Measurements from ENCODE around the gene FAM83G. TPM values are rescaled to one million over a fixed set of nuclear protein-coding genes. Genes with fewer than 3 reads are reported as not detected.

FAM83G gene
- total RNA-seq, 5 donors from 2014 or later (not counting 1 experiment from before 2014, with no cell fraction given): 4.9 to 23.3 (median 20.8) TPM

- ATAC-seq (replicated peaks in 1 of 4) (no peak), DNase-seq (no peak)
- peaks cover 2 to 10% (median 8%) of the 10 kb centered on the region in 3 donors for H3K9me3 Mint-ChIP-seq
- H3K4me1 Mint-ChIP-seq: peaks cover 31 to 46% (median 37%) of the 10 kb centered on the region in 3 donors
- H3K36me3 Mint-ChIP-seq: peaks cover 27% of the 10 kb centered on the region
- H3K4me3 ChIP-seq (ENCODE audit: control insufficient read depth in 1 of 2, extremely low read depth in 1 of 2, low read length in 1 of 2): no peak overlapping the region
- no peak overlapping the region for H3K4me3 Mint-ChIP-seq
- H3K36me3 ChIP-seq (ENCODE audit: control insufficient read depth in 2 of 2, extremely low read depth in 1 of 2, insufficient read depth in 1 of 2, low read length in 1 of 2): peaks cover 0 to 3% of the 10 kb centered on the region in 2 donors
- H3K9me3 ChIP-seq: no peaks in the 10 kb centered on the region
- H3K27ac ChIP-seq (ENCODE audit: low read length): no peak overlapping the region
- ChIA-PET POLR2A (no interaction called here), CTCF (no interaction called here)
- no peaks in the 10 kb centered on the region for H3K27me3 Mint-ChIP-seq
- no peaks in the 10 kb centered on the region for H3K27me3 ChIP-seq (replicated peaks in 1 of 2; ENCODE audit: control insufficient read depth in 2 of 2, extremely low read depth in 1 of 2, insufficient read depth in 2 of 2, low read length in 1 of 2)
- no peak overlapping the region for H3K27ac Mint-ChIP-seq
- WGBS (ENCODE audit: insufficient coverage): 94% methylated on average over 6 of the region's 8 CpGs
- peaks cover 12 to 36% of the 10 kb centered on the region in 2 experiments for H3K4me1 ChIP-seq (ENCODE audit: control insufficient read depth in 1 of 2, extremely low read depth in 1 of 2, insufficient read depth in 2 of 2, low read length in 2 of 2)
Measured at GRCh38 chr17:18999394-18999793, 5.2 kb downstream of the FAM83G start.

- no peak for DNase-seq
- H3K27me3 ChIP-seq (replicated peaks in 1 of 2; ENCODE audit: control insufficient read depth in 2 of 2, extremely low read depth in 1 of 2, insufficient read depth in 2 of 2, low read length in 1 of 2): no peaks in the 10 kb centered on the region
- no peak overlapping the region for H3K27ac ChIP-seq (ENCODE audit: low read length)
- no peak overlapping the region for H3K4me3 ChIP-seq (ENCODE audit: control insufficient read depth in 1 of 2, extremely low read depth in 1 of 2, low read length in 1 of 2)
- H3K4me1 Mint-ChIP-seq: peaks cover 40 to 54% (median 42%) of the 10 kb centered on the region in 3 donors
- H3K27me3 Mint-ChIP-seq: no peaks in the 10 kb centered on the region
- no peak overlapping the region for H3K27ac Mint-ChIP-seq
- no peak for ATAC-seq (replicated peaks in 1 of 4)
- no peak overlapping the region for H3K4me3 Mint-ChIP-seq
- H3K4me1 ChIP-seq (ENCODE audit: control insufficient read depth in 1 of 2, extremely low read depth in 1 of 2, insufficient read depth in 2 of 2, low read length in 2 of 2): peaks cover 4 to 38% of the 10 kb centered on the region in 2 experiments
- POLR2A ChIA-PET: no interaction called here
- 72% methylated on average over 3 of the region's 6 CpGs for WGBS (ENCODE audit: insufficient coverage)
- CTCF ChIA-PET: no interaction called here
- H3K9me3 Mint-ChIP-seq: peaks cover 2 to 10% (median 8%) of the 10 kb centered on the region in 3 donors
- no peaks in the 10 kb centered on the region for H3K9me3 ChIP-seq
- peaks cover 0 to 3% of the 10 kb centered on the region in 2 donors for H3K36me3 ChIP-seq (ENCODE audit: control insufficient read depth in 2 of 2, extremely low read depth in 1 of 2, insufficient read depth in 1 of 2, low read length in 1 of 2)
- H3K36me3 Mint-ChIP-seq: peaks cover 34% of the 10 kb centered on the region
Measured at GRCh38 chr17:18997650-18998196, 6.8 kb downstream of the FAM83G start.

GRCh38 chr17:18996458-18996857 is 8.1 kb downstream of the FAM83G start:
- Mint-ChIP-seq H3K27me3 (no peaks in the 10 kb centered on the region), H3K9me3 (peaks cover 2 to 10% (median 8%) of the 10 kb centered on the region in 3 donors), H3K36me3 (peaks cover 29% of the 10 kb centered on the region), H3K27ac (no peak overlapping the region), H3K4me1 (peaks cover 34 to 48% (median 34%) of the 10 kb centered on the region in 3 donors), H3K4me3 (no peak overlapping the region)
- Histone ChIP-seq H3K9me3 (no peaks in the 10 kb centered on the region), H3K27ac (ENCODE audit: low read length) (no peak overlapping the region), H3K27me3 (replicated peaks in 1 of 2; ENCODE audit: control insufficient read depth in 2 of 2, extremely low read depth in 1 of 2, insufficient read depth in 2 of 2, low read length in 1 of 2) (no peaks in the 10 kb centered on the region), H3K4me1 (ENCODE audit: control insufficient read depth in 1 of 2, extremely low read depth in 1 of 2, insufficient read depth in 2 of 2, low read length in 2 of 2) (peaks cover 3 to 38% of the 10 kb centered on the region in 2 experiments), H3K36me3 (ENCODE audit: control insufficient read depth in 2 of 2, extremely low read depth in 1 of 2, insufficient read depth in 1 of 2, low read length in 1 of 2) (peaks cover 0 to 3% of the 10 kb centered on the region in 2 donors), H3K4me3 (ENCODE audit: control insufficient read depth in 1 of 2, extremely low read depth in 1 of 2, low read length in 1 of 2) (no peak overlapping the region)
- ChIA-PET CTCF (no interaction called here), POLR2A (no interaction called here)
- no peak for DNase-seq
- ATAC-seq (replicated peaks in 1 of 4): no peak
- WGBS (ENCODE audit: insufficient coverage): 100% methylated on average over 1 of the region's 2 CpGs

DNA sequence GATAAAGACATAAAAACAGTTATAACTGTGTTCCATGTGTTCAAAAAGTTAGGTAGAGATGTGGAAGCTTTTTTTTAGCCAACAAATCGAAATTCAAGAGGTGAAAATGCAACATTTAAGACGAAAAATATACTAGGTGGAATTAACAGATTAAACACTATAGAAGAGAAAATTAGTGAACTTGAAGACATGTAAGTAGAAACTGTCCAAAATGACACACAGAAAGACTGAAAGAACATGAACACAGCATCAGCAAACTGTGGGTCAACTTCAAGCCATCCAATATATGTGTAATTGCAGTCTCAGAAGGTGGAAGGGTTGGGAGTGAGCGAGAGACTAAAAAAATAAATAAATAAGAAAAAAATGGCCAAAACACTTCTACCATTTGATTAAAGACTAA is 9.3 kb downstream of the FAM83G start:
- Mint-ChIP-seq H3K4me3 (no peak overlapping the region), H3K4me1 (peaks cover 25 to 39% (median 29%) of the 10 kb centered on the region in 3 donors), H3K27ac (no peak overlapping the region), H3K36me3 (peaks cover 29% of the 10 kb centered on the region), H3K27me3 (no peaks in the 10 kb centered on the region), H3K9me3 (peaks cover 2 to 10% (median 8%) of the 10 kb centered on the region in 3 donors)
- H3K4me3 ChIP-seq (ENCODE audit: control insufficient read depth in 1 of 2, extremely low read depth in 1 of 2, low read length in 1 of 2): no peak overlapping the region
- ATAC-seq (replicated peaks in 1 of 4) (no peak), DNase-seq (no peak)
- no peaks in the 10 kb centered on the region for H3K27me3 ChIP-seq (replicated peaks in 1 of 2; ENCODE audit: control insufficient read depth in 2 of 2, extremely low read depth in 1 of 2, insufficient read depth in 2 of 2, low read length in 1 of 2)
- H3K27ac ChIP-seq (ENCODE audit: low read length): no peak overlapping the region
- ChIA-PET CTCF (no interaction called here), POLR2A (no interaction called here)
- H3K4me1 ChIP-seq (ENCODE audit: control insufficient read depth in 1 of 2, extremely low read depth in 1 of 2, insufficient read depth in 2 of 2, low read length in 2 of 2): peaks cover 3 to 35% of the 10 kb centered on the region in 2 experiments
- H3K9me3 ChIP-seq: no peaks in the 10 kb centered on the region
- H3K36me3 ChIP-seq (ENCODE audit: control insufficient read depth in 2 of 2, extremely low read depth in 1 of 2, insufficient read depth in 1 of 2, low read length in 1 of 2): peaks cover 0 to 3% of the 10 kb centered on the region in 2 donors
- no CpG with 5 or more reads among the region's 3 CpGs for WGBS (ENCODE audit: insufficient coverage)

GRCh38 chr17:18994631-18995030 is 9.9 kb downstream of the FAM83G start:
- peaks cover 27 to 39% (median 29%) of the 10 kb centered on the region in 3 donors for H3K4me1 Mint-ChIP-seq
- no peaks in the 10 kb centered on the region for H3K27me3 ChIP-seq (replicated peaks in 1 of 2; ENCODE audit: control insufficient read depth in 2 of 2, extremely low read depth in 1 of 2, insufficient read depth in 2 of 2, low read length in 1 of 2)
- peaks cover 32% of the 10 kb centered on the region for H3K36me3 Mint-ChIP-seq
- peaks cover 3 to 35% of the 10 kb centered on the region in 2 experiments for H3K4me1 ChIP-seq (ENCODE audit: control insufficient read depth in 1 of 2, extremely low read depth in 1 of 2, insufficient read depth in 2 of 2, low read length in 2 of 2)
- no peak overlapping the region for H3K27ac ChIP-seq (ENCODE audit: low read length)
- H3K4me3 Mint-ChIP-seq: no peak overlapping the region
- no peak for DNase-seq
- no peaks in the 10 kb centered on the region for H3K27me3 Mint-ChIP-seq
- no peak for ATAC-seq (replicated peaks in 1 of 4)
- peaks cover 0 to 3% of the 10 kb centered on the region in 2 donors for H3K36me3 ChIP-seq (ENCODE audit: control insufficient read depth in 2 of 2, extremely low read depth in 1 of 2, insufficient read depth in 1 of 2, low read length in 1 of 2)
- CTCF ChIA-PET: no interaction called here
- H3K9me3 ChIP-seq: no peaks in the 10 kb centered on the region
- WGBS (ENCODE audit: insufficient coverage): no CpG with 5 or more reads among the region's 1 CpG
- H3K9me3 Mint-ChIP-seq: peaks cover 2 to 10% (median 8%) of the 10 kb centered on the region in 3 donors
- H3K4me3 ChIP-seq (ENCODE audit: control insufficient read depth in 1 of 2, extremely low read depth in 1 of 2, low read length in 1 of 2): no peak overlapping the region
- H3K27ac Mint-ChIP-seq: no peak overlapping the region
- POLR2A ChIA-PET: no interaction called here

DNA sequence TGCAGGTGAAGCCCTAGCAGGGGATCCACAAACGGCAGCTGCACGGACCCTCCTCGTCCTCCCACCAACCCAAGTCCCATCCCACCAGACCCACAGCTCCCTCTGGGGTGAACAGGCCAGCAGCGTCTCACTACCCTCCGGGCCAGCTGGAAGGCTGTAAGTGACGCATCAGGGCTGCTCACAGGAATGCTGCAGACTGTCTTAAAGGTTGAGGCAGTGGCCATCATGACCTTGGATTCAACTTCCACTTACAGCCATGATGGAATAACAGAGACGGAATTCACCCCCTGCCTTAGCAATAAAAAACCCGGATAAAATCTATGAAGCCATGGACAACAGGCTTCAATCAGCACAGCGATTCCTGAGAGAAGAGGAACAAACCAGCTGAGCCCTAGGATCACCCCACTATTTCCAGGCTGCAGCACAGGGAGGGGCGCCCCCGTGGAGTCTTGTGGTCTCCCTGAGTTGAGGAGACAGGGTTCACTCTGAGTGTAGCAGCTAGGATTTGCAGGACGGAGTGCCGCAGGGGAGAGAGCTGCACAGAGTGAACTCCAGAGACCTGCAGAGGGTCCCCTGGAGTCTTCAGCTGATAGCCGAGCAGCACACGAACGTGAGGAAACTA is 10.5 kb downstream of the FAM83G start:
- ATAC-seq (replicated peaks in 1 of 4): no peak
- H3K36me3 ChIP-seq (ENCODE audit: control insufficient read depth in 2 of 2, extremely low read depth in 1 of 2, insufficient read depth in 1 of 2, low read length in 1 of 2): peaks cover 0 to 3% of the 10 kb centered on the region in 2 donors
- H3K4me1 Mint-ChIP-seq: peaks cover 27 to 39% (median 29%) of the 10 kb centered on the region in 3 donors
- no peaks in the 10 kb centered on the region for H3K27me3 ChIP-seq (replicated peaks in 1 of 2; ENCODE audit: control insufficient read depth in 2 of 2, extremely low read depth in 1 of 2, insufficient read depth in 2 of 2, low read length in 1 of 2)
- no peak for DNase-seq
- peaks cover 3 to 35% of the 10 kb centered on the region in 2 experiments for H3K4me1 ChIP-seq (ENCODE audit: control insufficient read depth in 1 of 2, extremely low read depth in 1 of 2, insufficient read depth in 2 of 2, low read length in 2 of 2)
- no peaks in the 10 kb centered on the region for H3K27me3 Mint-ChIP-seq
- H3K36me3 Mint-ChIP-seq: peaks cover 32% of the 10 kb centered on the region
- ChIA-PET POLR2A (no interaction called here), CTCF (no interaction called here)
- H3K4me3 ChIP-seq (ENCODE audit: control insufficient read depth in 1 of 2, extremely low read depth in 1 of 2, low read length in 1 of 2): no peak overlapping the region
- no peak overlapping the region for H3K27ac ChIP-seq (ENCODE audit: low read length)
- H3K27ac Mint-ChIP-seq: no peak overlapping the region
- H3K9me3 ChIP-seq: no peaks in the 10 kb centered on the region
- 97% methylated on average over 10 of the region's 16 CpGs for WGBS (ENCODE audit: insufficient coverage)
- H3K4me3 Mint-ChIP-seq: peak overlapping the region in 1 of 3 donors; percentile 74
- H3K9me3 Mint-ChIP-seq: peaks cover 2 to 10% (median 8%) of the 10 kb centered on the region in 3 donors
